GM18868 (cell line): ENCODE results near the gene TAPBP.
"Not testable (repeated sequence)": the region's sequence is repeated elsewhere in the genome, so short reads cannot be mapped to it uniquely, and the experiment has no call there.

Experiments
- ATAC-seq: cut with Tn5 transposase; IDR thresholded peaks from one replicate; pipeline ENCODE4 v1.9.1; 2021; ENCODE audit warnings: mild to moderate bottlenecking, moderate library complexity; ENCODE audit not compliant: unreplicated experiment

The TAPBP gene

DNA sequence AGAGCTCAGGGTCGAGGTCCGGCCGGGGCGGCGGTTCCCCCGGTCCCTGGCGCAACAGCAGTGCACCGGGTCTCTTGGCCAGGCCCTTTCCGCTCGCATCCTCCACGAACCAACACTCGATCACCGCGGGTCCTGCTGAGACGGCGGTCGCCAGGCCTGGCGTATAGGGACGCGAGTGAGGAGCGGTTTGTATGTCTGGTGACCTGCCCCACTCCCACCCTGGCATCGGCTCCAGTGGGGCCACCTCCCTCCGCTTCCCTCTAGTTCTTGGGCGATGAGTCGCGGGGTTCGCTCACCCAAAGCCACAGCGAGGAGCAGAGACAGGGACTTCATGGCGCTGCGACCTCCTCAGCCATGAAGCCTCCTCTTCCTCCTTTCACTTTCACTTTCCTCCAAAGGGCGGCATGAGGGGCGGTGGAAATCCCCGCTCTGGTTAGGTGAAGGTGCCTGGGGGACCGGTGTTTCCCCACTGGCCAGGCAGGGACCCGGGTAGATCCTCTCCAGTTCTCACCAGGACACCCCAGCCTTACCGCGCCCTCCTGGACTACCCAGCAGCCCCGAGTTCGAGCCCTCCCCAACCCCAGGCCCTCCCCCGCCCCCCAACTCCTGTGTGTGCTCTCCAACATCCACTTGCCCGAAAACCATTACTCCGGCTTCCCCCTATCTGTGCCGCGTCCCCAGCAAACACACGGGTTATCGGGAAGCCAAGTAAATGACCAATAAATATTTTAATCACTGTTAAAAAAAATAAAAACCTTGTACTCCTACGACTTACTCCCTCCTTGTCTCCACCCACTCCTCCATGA lies at the start of gene TAPBP:
TSS of gene TAPBP (minus strand) at position 370 of the 806 bp plus-strand sequence. CDS start at position 333, 37 bp downstream.
- peak; percentile 48 for ATAC-seq

DNA sequence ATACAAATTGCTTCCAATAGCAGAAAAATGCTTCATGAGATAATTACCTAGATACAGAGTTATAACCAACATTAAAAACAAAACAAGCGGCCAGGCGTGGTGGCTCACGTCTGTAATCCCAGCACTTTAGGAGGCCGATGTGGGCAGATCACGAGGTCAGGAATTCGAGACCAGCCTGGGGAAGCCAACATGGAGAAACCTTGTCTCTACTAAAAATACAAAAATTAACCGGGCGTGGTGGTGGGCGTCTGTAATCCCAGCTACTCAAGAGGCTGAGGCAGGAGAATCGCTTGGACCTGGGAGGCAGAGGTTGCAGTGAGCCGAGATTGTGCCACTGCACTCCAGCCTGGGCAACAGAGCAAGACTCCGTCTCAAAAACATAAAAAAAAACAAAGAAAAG lies 49.6 kb upstream of the TAPBP start:
- ATAC-seq: not testable (repeated sequence)

DNA sequence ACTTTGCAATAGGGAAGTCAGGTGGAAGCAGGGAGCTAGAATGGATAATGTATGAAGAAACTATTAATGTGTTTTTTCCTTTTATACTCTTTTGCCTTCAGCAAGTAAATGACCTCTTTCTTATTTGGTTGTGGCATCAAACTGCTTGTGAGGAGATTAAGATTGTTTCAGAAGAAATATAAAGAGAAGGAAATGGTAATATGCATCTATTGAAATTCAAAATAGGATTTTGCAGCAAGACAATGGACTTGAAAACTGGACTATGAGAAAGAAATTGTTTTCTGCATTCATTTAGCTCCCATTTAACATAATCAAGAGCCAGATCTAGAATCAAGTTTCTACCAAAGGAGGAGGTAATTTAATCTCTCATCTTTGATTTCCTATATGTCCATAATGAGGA lies 45.5 kb upstream of the TAPBP start:
- ATAC-seq: no peak

DNA sequence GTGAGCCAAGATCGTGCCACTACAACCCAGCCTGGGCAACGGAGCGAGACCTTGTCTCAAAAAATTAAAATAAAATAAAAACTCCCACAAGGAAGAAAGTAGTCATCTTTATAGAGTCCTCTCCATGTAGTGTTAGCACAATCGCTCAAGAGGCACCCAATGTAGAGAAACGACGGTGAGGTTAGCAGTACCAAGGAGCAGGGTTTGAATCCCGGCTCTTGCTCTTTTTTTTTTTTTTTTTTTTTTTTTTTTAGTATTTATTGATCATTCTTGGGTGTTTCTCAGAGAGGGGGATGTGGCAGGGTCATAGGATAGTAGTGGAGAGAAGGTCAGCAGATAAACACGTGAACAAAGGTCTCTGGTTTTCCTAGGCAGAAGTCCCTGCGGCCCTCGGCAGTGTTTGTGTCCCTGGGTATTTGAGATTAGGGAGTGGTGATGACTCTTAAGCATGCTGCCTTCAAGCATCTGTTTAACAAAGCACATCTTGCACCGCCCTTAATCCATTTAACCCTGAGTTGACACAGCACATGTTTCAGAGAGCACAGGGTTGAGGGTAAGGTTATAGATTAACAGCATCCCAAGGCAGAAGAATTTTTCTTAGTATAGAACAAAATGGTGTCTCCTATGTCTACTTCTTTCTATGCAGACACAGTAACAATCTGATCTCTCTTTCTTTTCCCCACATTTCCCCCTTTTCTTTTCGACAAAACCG lies 43.4 kb upstream of the TAPBP start:
- ATAC-seq: not testable (repeated sequence)

DNA sequence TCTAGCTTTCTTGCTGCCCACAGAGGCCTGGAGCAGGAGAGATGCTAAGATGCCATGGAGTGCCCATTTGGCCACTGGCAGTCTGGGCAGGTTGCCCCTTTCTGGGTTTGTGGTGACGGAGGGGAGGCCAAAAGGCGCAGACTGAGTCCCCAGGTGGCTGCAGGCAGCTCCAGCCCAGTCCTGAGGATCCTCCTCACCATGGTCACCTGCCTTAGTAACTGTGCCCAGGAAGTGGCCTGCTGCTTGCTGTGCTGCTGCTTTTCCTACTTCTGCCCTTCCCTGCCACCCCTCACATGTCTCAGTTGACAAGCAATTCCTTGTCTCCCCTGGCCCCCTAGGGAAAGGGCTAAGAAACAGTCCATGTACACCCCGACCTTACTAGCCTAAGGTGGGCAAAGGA lies 42.4 kb upstream of the TAPBP start:
- ATAC-seq: no peak

DNA sequence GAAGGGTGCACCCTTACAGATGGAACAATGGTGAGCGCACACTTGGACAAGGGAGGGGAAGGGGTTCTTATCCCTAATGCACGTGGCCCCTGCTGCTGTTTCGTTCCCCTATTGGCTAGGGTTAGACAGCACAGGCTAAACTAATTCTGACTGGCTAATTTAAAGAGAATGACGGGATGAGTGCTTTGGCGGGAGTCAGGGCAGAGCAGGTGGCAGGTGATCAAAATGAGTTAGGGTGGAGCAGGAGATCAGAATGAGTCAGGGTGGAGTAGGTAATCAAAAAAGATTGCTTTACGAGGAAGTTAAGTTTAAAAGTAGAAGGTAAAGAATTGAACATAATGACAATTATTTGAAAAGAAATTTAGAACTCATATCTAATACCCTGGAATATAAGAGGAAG lies 42.0 kb upstream of the TAPBP start:
- not testable (repeated sequence) for ATAC-seq

DNA sequence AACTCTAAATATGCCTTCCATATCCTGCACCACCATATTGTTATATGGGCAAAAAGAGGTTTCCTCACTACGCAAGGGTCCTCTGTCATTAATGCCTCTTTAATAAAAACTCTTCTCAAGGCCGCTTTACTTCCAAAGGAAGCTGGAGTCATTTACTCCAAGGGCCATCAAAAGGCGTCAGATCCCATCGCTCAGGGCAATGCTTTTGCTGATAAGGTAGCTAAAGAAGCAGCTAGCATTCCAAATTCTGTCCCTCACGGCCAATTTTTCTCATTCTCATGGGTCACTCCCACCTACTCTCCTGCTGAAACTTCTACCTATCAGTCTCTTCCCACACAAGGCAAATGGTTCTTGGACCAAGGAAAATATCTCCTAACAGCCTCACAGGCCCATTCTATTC lies 33.9 kb upstream of the TAPBP start:
- ATAC-seq: no peak

DNA sequence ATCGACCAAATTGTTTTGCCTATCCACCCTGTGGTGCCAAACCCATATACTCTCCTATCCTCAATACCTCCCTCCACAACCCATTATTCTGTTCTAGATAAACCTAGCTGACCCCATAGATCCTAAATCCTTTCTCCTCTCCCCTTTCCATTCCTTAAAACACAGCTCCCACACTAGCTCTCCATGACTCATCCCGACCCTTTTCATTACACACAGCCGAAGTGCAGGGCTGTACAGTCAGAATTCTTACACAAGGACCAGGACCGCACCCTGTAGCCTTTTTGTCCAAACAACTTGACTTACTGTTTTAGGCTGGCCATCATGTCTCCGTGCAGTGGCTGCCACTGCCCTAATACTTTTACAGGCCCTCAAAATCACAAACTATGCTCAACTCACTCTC lies 33.1 kb upstream of the TAPBP start:
- not testable (repeated sequence) for ATAC-seq

DNA sequence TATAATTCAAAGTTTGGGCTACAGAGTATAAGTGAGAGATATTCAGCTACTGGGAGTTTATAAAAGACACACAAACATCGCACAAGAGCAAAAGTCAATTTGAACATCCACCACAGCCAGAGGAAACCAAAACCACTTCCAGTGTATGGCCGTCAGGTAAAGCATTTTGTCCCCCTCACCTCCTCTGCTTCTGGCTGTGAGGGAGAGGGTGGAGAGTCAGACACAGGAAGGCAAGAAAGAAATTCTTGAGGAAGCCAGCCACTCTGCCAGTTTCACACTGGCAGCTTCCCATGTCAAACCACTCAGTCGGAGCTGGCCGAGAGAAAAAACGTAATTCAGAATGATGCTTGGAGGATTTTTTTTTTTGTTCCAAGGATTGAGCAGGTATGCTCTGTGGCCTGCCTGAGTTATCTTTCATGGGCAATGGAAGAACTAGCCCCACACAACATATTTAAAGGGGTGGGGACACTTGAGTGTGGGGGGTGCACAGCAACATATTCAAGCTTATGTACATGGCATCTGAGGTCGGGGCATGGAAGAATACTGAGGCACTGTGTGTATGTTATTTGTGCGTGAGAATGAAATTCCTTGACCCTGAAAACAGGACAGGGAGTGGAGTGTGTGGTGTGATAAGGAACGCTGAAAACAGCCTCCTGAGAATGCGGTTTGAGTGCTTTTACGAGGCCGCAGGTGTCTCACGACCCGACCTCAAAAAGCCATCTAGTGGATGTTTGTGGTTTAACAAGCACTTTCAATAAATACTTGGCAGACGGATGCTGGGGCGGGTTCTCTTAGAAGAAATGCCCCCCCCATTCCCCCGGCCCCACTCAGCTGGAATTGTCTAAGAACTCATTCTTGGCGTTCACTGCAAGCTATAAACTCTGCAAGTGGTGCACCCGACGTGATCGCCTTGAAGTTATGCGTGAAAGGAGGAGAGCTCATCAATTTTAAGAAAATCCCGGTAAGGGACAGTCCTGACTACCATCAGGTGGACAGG lies 31.1 kb upstream of the TAPBP start:
- no peak for ATAC-seq

DNA sequence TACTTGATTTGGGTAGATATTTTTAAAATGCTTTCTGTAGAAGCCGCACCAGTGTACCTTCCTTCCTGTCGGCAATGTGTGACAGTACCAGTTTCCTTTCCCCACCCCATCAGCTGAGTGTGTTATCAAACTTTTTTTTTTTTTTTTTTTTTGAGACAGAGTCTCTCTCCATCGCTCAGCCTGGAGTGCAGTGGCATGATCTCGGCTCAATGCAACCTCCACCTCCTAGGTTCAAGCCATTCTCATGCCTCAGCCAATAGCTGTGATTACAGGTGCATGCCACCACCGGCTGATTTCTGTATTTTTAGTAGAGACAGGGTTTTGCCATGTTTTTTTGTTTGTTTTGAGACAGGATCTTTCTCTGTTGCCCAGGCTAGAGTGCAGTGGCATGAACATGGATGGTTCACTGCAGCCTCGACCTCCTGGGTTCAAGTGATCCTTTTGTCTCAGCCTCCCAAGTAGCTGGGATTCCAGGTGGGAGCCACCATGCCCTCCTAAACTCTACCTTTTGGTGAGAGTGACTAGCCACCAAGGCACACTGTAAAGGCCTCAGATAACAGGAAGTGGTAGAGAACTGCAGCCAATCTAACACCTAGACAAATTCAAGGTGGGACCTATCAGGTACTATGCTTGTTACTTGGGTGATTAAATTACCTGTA lies 30.2 kb upstream of the TAPBP start:
- ATAC-seq: no peak

DNA sequence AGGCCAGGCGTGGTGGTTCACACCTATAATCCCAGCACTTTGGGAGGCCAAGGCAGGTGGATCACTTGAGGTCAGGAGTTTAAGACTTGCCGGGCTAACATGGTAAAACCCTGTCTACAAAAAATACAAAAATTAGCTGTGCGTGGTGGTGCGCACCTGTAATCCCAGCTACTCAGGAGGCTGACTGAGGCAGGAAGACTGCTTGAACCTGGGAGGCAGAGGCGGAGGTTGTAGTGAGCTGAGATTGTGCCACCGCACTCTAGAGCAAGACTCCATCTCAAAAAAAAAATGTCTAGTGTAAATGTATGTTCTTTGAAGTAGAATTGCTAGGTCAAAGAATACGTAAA lies 29.7 kb upstream of the TAPBP start:
- not testable (repeated sequence) for ATAC-seq

DNA sequence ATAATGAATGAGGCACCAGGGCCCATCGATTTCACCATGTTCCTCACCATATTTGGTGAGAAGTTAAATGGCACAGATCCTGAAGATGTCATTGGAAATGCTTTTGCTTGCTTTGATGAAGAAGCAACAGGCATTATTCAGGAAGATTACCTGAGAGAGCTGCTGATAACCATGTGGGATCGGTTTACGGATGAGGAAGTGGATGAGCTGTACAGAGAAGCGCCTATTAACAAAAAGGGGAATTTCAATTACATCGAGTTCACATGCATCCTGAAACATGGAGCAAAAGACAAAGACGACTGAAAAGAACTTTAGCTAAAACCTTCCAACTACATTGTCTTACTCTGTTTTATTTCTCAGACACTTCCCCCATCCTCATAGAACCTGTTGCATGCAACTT lies 25.3 kb upstream of the TAPBP start:
- ATAC-seq: no peak

DNA sequence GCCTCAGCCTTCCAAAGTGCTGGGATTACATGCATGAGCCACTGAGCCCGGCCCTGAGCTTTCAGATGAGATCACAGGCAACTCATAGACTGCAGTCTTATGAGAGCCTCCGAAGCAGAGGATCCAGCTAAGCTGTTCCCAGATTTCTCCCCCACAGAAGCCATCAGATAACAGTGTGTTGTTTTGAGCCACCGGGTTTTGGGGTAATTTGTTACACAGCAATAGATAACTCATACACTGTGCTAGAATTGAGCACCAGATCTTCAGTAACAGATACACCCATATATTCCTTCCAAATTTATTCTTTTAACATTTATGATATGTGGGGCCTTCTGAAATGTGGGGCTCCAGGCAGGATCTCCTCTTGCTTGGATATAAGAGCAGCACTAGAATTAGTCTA lies 22.6 kb upstream of the TAPBP start:
- ATAC-seq: no peak

DNA sequence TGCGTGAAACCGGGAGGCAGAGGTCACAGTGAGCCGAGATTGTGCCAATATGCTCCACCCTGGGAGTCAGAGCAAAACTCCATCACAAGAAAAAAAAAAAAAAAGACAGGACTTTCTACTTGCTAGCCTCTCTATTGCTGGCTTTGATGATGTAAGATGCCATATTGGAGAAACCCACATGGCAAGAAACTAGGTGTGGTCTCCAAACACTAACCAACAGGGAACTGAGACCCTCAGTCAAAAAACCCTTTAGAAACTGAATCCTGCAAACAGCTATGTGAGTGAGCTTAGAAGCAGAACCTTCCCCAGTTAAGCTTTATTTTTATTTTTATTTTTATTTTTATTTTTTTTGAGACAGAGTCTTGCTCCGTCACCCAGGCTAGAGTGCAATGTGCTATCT lies 22.0 kb upstream of the TAPBP start:
- ATAC-seq: no peak

DNA sequence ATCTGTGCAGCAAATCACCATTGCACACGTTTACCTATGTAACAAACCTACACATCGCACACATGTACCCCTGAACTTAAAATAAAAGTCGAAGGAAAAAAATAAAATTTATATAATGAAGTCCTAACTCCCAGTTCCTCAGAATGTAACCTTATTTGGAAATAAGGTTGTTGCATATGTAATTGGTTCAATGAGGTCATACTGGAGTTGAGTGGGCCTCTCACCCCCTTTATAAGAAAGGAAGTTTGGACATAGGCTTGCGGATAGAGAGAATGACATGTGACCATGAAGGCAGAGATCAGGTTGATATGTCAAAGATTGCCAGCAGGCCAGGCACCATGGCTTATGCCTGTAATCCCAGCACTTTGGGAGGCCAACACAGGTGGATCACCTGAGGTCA lies 19.8 kb upstream of the TAPBP start:
- no peak for ATAC-seq

DNA sequence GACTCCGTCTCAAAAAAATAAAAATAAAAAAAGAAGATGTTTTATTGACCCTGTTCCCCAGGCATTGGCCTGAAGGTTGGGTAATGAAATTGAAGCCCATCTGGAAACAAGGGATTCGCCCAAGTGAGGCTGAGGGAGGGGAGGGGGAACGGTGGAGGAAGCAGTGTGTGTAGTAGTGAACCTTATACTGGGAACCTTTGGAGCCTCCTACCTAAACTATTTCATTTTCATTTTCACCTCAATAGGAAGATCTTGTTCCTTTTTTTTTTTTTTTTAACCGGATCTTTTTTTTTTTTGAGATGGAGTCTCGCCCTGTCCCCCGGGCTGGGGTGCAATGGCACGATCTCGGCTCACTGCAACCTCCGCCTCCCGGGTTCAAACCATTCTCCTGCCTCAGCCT lies 16.9 kb upstream of the TAPBP start:
- ATAC-seq: no peak

DNA sequence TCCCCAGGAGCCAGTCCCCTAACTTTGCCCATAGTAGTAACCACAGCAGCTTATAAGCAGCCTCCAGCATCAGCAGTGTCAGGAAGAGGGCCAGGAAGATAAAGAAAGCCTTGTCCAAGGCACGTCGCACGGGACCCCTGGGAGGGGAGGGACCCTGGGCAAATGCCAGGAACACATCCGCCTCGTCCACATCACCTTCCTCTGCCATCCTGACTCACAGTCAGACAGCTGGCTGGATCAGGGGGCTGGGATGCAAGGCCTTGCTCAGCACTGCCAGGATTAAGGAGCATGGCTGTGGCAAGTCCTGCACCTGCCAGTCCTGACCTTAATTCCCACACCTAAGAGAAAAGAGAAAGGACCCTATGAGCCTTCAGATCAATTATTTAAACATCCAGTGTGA lies 15.2 kb upstream of the TAPBP start:
- ATAC-seq: no peak

DNA sequence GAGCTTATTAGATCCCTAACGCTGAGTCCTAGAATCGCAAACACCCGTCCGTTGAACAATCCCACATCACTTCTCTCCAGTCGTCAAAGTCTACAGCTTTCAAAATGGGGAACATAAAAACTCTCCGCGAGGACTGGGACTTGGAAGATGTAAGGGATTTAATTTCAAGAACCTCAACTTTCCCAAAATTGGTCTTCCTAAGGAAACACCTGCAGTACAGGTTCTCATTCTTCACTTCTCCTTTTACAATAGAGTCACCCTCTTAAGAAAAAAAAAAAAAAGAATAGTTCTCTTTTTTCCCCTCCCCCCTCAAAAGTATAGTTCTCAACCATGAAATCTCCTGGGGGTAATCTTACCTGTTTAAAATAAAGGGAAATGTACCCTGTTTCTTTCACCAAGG lies 10.2 kb upstream of the TAPBP start:
- ATAC-seq: no peak

DNA sequence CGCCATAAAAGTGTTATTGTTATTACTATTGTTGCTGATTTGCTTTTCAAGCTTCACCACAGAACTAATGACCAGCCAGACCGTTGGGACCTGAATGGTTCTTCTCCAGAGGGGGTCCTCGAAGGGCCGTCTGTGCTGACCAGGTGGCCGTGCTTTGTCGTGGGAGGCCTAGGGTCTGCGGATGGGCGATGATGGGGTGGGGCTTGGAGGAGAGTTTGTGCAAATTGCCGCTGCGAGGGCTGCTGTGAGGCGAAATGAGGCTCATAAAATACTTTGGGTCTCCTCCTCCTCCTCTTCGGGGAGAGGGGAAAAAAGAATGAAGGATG lies 9.7 kb upstream of the TAPBP start:
- peak; percentile 4 for ATAC-seq

DNA sequence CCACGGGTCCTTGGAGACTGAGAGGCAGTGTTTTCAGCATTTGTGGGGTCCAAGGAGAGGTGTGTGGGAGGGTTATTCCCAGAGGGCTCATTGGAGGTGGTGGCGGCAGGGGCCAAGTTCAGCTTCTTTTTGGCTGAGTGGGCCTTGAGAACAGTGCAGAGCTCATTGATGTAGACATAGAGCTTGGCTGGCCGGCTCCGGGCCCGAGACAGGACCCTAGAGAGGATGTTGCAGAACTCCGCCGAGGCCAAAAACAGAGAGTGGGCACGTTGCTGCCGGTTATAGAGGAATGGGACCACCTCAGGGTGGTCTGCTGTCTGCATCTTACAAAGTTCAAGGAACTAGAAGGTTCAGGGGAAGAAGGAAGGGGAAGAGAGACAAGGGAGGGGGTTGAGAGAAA lies 7.3 kb upstream of the TAPBP start:
- no peak for ATAC-seq
